Suppressor macrophage (primary cell): ENCODE results near the gene MEF2A.
"Not testable (repeated sequence)": the region's sequence is repeated elsewhere in the genome, so short reads cannot be mapped to it uniquely, and the experiment has no call there.

Experiments used
- DNase-seq, 4 experiments: peaks; one replicate each; pipeline ENCODE4 v3.0.0-alpha.2; 2020 to 2022

MEF2A gene

DNA sequence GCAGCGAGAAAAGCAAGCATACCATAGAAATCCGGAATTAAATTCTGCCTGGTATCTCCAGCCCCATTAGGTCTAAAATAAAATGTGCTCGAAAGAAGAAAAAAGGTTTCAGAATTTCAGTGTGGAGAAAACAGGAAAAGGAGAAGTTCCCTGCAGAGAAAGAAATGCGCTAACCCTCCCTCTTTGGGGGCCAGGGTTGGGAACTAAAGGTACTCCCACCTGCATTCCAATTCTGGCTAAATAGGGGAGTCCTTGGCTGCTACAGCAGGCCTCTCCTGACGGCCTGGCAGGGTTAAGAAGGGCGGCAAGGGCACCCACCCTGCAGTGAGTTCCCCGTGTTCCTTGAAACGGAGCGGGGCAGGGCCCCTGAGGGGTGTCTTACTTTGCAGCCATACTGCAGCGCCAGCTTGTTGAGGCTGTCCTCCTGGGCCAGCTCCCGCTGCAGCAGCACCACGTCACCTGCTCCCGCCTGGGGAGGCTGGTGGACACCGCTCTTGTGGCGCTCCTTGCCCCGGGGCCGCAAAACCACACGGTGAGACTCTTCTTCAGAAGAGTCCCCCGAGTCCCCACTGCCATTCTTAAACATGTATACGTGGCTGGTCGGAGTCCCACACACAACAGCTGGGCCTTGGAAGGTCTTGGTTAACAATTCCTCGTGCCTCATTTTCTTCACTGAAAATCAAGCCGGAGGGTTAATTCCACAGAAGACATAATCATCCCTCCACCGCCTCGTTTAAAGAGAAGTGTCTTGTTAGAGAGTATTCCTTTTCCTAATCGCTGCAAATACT lies 165.7 kb downstream of the MEF2A start:
- DNase-seq = no peak

- DNase-seq = peak in 3 of 4 experiments; percentile 12 to 46 (median 31)
These were observed 166.5 kb downstream of the MEF2A start for GRCh38 chr15:99732124-99732750.

DNA sequence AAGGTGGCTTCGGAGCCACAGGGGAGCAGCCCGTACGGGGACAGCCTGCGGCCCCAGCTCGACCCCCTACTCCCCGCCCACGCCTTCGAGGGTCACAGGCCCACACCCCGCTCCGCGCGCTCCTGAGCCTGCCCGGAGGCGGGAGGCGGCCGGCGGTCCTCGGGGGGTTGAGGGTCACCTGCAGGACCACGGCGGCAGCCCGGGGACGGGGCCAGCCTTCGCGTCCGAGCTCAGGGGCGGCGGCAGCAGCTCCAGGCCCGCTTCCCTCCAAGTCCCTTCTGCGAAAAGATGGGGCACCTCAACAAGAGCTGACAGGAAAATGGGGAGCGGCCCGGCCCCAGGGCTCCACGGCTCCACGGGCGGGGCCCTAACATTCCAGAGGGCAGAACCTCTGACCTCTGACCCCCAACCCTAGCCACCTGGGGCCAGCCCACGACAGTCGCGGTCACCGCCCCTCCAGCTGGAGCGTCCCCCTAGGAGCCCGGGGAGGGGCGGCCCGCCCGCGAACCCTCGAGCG lies 167.0 kb downstream of the MEF2A start:
- DNase-seq = peak; percentile 28 to 44 (median 39)

DNA sequence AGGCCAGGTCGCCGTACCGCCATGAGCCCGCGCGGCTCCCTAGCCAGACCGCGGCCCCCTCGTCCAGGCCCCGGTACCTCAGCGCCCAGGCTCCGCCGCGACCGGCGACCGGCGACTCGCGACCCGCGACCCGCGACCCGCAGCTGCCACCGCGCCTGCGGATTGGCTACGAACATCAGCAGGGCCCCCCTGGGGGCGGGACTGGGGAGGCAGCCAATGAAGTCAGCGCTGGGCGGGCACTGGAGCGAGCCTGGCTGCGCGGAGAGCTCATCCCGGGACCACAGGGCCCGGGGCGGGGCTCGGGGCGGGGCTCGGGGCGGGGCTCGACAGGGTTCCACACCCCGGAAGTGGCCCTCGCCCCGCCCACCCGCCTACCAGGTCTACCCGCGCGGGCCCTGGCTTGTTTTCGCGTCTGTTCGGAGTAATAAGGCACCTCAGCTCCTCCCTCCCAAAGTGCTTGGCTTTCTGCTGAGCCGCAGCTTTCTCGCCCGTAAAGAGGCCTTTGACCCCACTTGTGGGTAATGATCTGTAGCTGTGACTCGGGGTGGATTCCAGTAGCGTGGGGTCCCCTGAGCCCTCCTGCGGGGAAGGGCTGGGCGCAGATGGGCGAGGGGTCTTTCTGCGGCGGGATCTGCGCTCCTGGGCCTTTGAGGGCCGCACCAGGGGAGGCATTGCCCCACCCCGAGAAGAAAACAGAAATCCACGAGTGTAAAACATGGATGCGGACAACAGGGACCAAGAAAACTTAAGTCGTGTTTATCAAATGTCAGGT lies 167.7 kb downstream of the MEF2A start, which contains the start of gene LYSMD4:
Gene LYSMD4 (minus strand): TSS at position 170 of the 772 bp plus-strand sequence. CDS start 1,438 bp downstream, outside the sequence.
- DNase-seq = peak; percentile 97 to 99 (median 98)

DNA sequence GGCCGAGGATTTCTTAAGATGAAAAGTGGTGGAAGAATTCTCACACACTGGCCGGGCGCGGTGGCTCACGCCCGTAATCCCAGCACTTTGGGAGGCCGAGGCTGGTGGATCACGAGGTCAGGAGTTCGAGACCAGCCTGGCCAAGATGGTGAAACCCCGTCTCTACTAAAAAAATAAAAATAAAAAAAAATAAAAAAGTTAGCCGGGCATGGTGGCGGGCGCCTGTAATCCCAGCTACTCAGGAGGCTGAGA lies 168.2 kb downstream of the MEF2A start:
- DNase-seq = not testable (repeated sequence)

GRCh38 chr15:99734575-99734974 lies 168.8 kb downstream of the MEF2A start:
- no peak for DNase-seq

GRCh38 chr15:99735868-99736267 lies 170.1 kb downstream of the MEF2A start:
- DNase-seq = no peak

DNA sequence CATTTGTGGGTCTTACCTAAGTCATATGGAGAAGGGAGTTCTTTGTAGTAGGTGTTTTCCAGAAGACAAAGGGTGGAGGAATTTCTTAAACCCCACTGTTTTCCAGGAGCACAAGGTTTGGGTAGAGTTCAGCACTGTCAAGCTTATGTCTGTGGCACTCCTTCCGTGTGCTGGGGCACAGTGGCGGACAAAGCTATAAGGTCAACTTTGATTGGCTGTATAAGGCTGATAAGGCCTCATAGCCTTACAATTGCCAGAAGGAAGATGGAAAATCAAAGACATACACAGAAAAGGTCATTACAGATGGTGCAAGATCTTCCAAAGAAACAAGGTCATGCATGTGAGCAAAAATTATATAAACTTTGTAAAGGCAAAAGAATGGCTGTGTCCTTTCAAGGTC lies 170.9 kb downstream of the MEF2A start:
- no peak for DNase-seq

GRCh38 chr15:99738021-99738847 lies 172.4 kb downstream of the MEF2A start:
- no peak for DNase-seq

- DNase-seq = no peak
These were observed 176.1 kb downstream of the MEF2A start for GRCh38 chr15:99741835-99742234.

DNA sequence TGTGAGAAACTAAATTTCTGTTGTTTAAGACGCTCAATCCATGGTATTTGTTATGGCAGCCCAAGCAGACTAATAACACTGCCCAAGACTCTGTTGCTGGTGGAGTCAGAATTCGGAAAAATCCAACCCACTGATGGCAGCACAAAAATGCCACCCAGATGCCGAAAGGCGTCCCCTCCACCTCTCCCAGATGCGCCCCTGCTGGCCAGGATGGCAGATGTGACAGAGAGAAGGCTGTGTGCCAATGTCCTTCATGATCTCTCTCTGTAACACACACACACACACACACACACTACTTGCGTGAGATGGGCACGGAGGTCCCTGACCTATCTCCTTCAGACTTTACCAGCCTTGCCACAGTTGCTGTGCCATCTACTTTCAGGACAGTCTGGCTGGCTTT lies 178.4 kb downstream of the MEF2A start:
- DNase-seq = no peak

- DNase-seq = no peak
These were observed 179.7 kb downstream of the MEF2A start for GRCh38 chr15:99745370-99746086.

DNA sequence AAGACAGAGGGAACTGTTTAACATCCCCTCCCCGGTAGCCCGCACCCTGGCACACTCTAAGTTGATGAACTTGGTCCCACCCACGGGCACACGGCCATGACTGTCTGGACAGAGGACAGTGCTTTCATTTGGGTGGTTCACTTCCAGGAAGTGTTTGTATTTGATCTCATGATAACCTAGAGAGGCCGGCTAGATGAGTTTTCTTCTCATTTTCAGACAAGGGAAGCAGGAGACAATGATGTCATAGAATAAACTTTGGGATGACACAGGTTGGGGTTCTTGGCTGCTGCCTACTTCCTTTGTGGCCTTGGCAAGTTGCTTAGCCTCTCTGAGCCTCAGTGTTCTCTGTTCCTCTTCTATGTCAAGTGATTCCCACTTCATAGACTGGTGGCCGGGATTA lies 183.6 kb downstream of the MEF2A start:
- DNase-seq = peak; percentile 58 to 82 (median 64)

DNA sequence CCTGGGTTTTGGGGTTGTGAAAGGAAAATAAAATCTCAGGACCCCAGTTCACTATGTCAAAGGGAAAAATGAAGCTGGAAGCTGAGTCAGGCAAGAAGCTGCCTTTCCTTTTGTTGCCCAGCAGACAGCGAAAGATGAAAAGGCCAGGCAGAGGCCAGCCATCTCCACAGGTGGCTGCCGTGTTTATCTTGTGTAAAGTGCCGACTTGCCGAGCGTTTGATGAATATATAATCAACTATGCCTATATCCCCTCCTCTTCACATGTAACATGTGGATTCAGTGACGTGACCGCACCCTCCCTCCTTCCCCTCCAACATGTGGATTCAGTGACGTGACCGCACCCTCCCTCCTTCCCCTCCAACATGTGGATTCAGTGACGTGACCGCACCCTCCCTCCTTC lies 184.5 kb downstream of the MEF2A start:
- DNase-seq = not testable (repeated sequence)

GRCh38 chr15:99752556-99752955 lies 186.8 kb downstream of the MEF2A start:
- DNase-seq = no peak

DNA sequence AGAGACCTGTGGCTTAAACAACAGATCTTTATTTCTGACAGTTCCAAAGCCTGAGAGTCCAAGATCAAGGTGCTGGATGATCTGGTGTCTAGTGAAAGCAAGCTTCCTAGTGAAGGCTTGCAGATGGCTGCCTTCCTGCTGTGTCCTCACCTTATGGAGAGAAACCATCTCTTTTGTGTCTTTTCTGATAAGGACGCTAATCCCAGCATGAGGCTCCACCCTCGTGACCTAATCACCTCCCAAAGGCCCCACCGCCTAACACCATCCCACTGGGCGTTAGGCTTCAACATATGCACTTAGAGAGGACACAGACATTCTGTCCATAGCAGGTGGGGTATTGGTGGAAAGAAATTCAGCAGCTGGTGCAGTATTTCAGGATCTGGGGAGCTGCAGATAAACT lies 187.3 kb downstream of the MEF2A start:
- DNase-seq = no peak

DNA sequence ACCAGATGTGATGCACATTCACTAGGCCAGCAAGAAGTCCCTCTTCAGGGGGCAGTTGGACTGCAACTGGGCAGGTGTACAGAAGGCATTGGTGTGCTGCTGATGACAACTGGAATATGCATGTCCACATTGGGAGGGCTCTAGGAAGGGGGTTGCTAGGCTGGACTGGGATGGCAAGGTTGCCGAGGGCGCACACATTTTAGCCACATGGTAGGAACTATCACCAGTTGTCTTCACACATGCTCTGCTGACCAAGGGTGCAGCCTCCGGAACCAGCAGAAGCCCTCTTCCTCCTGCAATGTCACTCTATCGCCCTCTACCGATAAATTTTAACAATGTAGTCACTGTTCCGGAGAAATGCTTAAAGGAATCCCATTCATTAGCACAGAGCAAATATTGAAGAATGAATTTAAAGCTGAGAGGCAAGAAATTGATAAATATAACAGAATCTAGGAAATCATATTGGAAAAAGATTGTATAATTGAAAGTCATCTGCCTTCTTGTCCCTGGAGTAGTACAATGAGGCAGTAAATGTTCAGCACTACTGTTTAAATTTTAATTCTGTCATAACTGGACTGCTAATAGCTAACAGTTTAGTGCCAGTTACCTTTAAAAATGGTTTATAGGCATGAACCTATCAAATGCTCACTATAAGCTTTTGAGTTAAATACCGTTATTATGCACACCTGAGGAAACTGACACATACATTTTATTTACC lies 190.1 kb downstream of the MEF2A start:
- peak; percentile 63 to 88 (median 82) for DNase-seq

GRCh38 chr15:99762288-99762687 lies 196.5 kb downstream of the MEF2A start:
- DNase-seq = no peak

- DNase-seq = no peak
These were observed 198.0 kb downstream of the MEF2A start for GRCh38 chr15:99763827-99764226.

GRCh38 chr15:99764522-99764921 lies 198.7 kb downstream of the MEF2A start:
- DNase-seq = no peak
